Parathyroid adenoma (tissue), 2 donors: ENCODE results near the gene IFT88.

ENCODE experiments used
- H2AFZ ChIP-seq: fragments of 300-600 bp; sonication (generic); one replicate; pipeline ENCODE4 v1.7.0; 2017; ENCODE audit warnings: antibody characterized with exemption, mild to moderate bottlenecking
- H3K27ac ChIP-seq: fragments of 300-600 bp; sonication (generic); one replicate; pipeline ENCODE4 v1.7.0; 2017
- H3K27me3 ChIP-seq: fragments of 300-600 bp; sonication (generic); one replicate; pipeline ENCODE4 v1.7.0; 2017; ENCODE audit warnings: low read length; ENCODE audit not compliant: control insufficient read depth, insufficient read depth
- H3K36me3 ChIP-seq: fragments of 300-600 bp; sonication (generic); one replicate; pipeline ENCODE4 v1.7.0; 2017; ENCODE audit warnings: low read length; ENCODE audit not compliant: control insufficient read depth, insufficient read depth
- H3K4me1 ChIP-seq: fragments of 300-600 bp; sonication (generic); one replicate; pipeline ENCODE4 v1.7.0; 2017; ENCODE audit warnings: control low read depth
- H3K4me2 ChIP-seq: fragments of 300-600 bp; sonication (generic); one replicate; pipeline ENCODE4 v1.7.0; 2017; ENCODE audit warnings: low read length
- H3K4me3 ChIP-seq: fragments of 300-600 bp; sonication (generic); one replicate; pipeline ENCODE4 v1.7.0; 2017; ENCODE audit warnings: low read depth, low read length
- H3K79me2 ChIP-seq: fragments of 300-600 bp; sonication (generic); one replicate; pipeline ENCODE4 v1.7.0; 2017; ENCODE audit warnings: control low read depth
- H3K9ac ChIP-seq: fragments of 300-600 bp; sonication (generic); one replicate; pipeline ENCODE4 v1.7.0; 2017; ENCODE audit warnings: mild to moderate bottlenecking
- H3K9me3 ChIP-seq: fragments of 300-600 bp; sonication (generic); one replicate; pipeline ENCODE4 v1.7.0; 2017; ENCODE audit warnings: low read length; ENCODE audit not compliant: control insufficient read depth
- CTCF ChIP-seq: fragments of 300-600 bp; sonication (generic); IDR thresholded peaks from one replicate; pipeline ENCODE4 v1.7.0; 2017; ENCODE audit warnings: antibody characterized with exemption, mild to moderate bottlenecking
- donor health status: primary hyperparathyroidism.

IFT88 gene

GRCh38 chr13:20566898-20567874 is at the start of gene IFT88:
Gene IFT88 (plus strand): TSS chr13:20567157. CDS start chr13:20574386, 7,229 bp downstream.
- Histone ChIP-seq H3K4me2 (peak within 1 kb of the TSS; percentile 62), H3K9ac (peak within 1 kb of the TSS; percentile 29), H3K4me1 (peaks cover 2% of the 10 kb centered on the region), H3K9me3 (no peaks in the 10 kb centered on the region), H3K36me3 (no peaks in the 10 kb centered on the region), H3K27ac (peak within 1 kb of the TSS; percentile 95), H2AFZ (peak within 1 kb of the TSS; percentile 94), H3K79me2 (peaks cover 3% of the 10 kb centered on the region), H3K4me3 (peak within 1 kb of the TSS; percentile 67), H3K27me3 (no peaks in the 10 kb centered on the region)
- TF ChIP-seq CTCF, result peak; percentile 9

GRCh38 chr13:20518660-20519100 is 48.3 kb upstream of the IFT88 start:
- H3K36me3 ChIP-seq, result no peaks in the 10 kb centered on the region
- no peaks in the 10 kb centered on the region for H3K27me3 ChIP-seq
- H3K9me3 ChIP-seq, result no peaks in the 10 kb centered on the region
- H3K79me2 ChIP-seq, result no peaks in the 10 kb centered on the region
- no peak overlapping the region for H2AFZ ChIP-seq
- H3K4me3 ChIP-seq, result no peak overlapping the region
- TF ChIP-seq CTCF, result no peak
- H3K27ac ChIP-seq, result no peak overlapping the region
- no peak overlapping the region for H3K4me2 ChIP-seq
- H3K9ac ChIP-seq, result no peak overlapping the region
- no peaks in the 10 kb centered on the region for H3K4me1 ChIP-seq

- no peaks in the 10 kb centered on the region for H3K36me3 ChIP-seq
- TF ChIP-seq CTCF, result no peak
- no peak overlapping the region for H3K4me2 ChIP-seq
- no peak overlapping the region for H3K27ac ChIP-seq
- H2AFZ ChIP-seq, result no peak overlapping the region
- no peak overlapping the region for H3K9ac ChIP-seq
- H3K9me3 ChIP-seq, result no peaks in the 10 kb centered on the region
- H3K27me3 ChIP-seq, result no peaks in the 10 kb centered on the region
- H3K79me2 ChIP-seq, result no peaks in the 10 kb centered on the region
- no peaks in the 10 kb centered on the region for H3K4me1 ChIP-seq
- no peak overlapping the region for H3K4me3 ChIP-seq
These were observed 47.1 kb upstream of the IFT88 start for GRCh38 chr13:20519875-20520274.

- Histone ChIP-seq H3K79me2 (no peaks in the 10 kb centered on the region), H3K27me3 (no peaks in the 10 kb centered on the region), H3K4me1 (no peaks in the 10 kb centered on the region), H3K4me3 (no peak overlapping the region), H2AFZ (no peak overlapping the region), H3K4me2 (no peak overlapping the region), H3K27ac (no peak overlapping the region), H3K9me3 (no peaks in the 10 kb centered on the region), H3K9ac (no peak overlapping the region), H3K36me3 (no peaks in the 10 kb centered on the region)
- no peak for TF ChIP-seq CTCF
These were observed 45.4 kb upstream of the IFT88 start for GRCh38 chr13:20521364-20522115.
